ENCODE data around the gene IGSF23.

DNA sequence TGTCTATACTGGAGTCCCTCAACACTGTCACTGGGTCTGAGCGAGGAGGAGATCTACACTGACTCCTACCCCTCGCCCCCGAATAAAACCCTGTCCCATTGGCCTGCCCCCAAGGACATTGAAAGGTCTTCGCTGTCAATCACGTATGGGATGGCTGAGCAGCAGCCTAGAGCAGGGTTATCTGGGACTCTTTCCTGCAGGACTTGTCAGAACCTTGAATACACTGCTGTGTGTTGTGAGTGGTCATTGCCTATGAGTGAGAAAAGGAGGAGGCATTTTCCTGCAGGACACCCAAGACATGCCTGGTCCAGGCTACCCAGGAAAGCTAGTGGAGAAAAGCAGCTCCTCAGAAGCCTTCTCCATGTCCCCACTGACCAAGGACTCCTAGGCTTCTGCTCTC is 40.0 kb downstream of the IGSF23 start:
- TF ChIP-seq JUN (CRISPR knock-in tag; IDR thresholded peaks at IDR 0.05): no peak
- TF ChIP-seq KDM6A (CRISPR knock-in tag; IDR thresholded peaks at IDR 0.05; ENCODE audit: low read depth): no peak
- TF ChIP-seq, protein P1, sequence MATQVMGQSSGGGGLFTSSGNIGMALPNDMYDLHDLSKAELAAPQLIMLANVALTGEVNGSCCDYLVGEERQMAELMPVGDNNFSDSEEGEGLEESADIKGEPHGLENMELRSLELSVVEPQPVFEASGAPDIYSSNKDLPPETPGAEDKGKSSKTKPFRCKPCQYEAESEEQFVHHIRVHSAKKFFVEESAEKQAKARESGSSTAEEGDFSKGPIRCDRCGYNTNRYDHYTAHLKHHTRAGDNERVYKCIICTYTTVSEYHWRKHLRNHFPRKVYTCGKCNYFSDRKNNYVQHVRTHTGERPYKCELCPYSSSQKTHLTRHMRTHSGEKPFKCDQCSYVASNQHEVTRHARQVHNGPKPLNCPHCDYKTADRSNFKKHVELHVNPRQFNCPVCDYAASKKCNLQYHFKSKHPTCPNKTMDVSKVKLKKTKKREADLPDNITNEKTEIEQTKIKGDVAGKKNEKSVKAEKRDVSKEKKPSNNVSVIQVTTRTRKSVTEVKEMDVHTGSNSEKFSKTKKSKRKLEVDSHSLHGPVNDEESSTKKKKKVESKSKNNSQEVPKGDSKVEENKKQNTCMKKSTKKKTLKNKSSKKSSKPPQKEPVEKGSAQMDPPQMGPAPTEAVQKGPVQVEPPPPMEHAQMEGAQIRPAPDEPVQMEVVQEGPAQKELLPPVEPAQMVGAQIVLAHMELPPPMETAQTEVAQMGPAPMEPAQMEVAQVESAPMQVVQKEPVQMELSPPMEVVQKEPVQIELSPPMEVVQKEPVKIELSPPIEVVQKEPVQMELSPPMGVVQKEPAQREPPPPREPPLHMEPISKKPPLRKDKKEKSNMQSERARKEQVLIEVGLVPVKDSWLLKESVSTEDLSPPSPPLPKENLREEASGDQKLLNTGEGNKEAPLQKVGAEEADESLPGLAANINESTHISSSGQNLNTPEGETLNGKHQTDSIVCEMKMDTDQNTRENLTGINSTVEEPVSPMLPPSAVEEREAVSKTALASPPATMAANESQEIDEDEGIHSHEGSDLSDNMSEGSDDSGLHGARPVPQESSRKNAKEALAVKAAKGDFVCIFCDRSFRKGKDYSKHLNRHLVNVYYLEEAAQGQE (IDR thresholded peaks at IDR 0.05; ENCODE audit: borderline replicate concordance in 1 of 2, low read depth in 1 of 2, low read length in 2 of 2): no peak
- TF ChIP-seq, protein P2, sequence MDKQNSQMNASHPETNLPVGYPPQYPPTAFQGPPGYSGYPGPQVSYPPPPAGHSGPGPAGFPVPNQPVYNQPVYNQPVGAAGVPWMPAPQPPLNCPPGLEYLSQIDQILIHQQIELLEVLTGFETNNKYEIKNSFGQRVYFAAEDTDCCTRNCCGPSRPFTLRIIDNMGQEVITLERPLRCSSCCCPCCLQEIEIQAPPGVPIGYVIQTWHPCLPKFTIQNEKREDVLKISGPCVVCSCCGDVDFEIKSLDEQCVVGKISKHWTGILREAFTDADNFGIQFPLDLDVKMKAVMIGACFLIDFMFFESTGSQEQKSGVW (CRISPR knock-in tag; IDR thresholded peaks at IDR 0.05; ENCODE audit: borderline replicate concordance): no peak
- no peak for TF ChIP-seq NFYB (CRISPR knock-in tag; IDR thresholded peaks at IDR 0.05)
